ENCODE measurements around the gene TCEAL9.

DNA sequence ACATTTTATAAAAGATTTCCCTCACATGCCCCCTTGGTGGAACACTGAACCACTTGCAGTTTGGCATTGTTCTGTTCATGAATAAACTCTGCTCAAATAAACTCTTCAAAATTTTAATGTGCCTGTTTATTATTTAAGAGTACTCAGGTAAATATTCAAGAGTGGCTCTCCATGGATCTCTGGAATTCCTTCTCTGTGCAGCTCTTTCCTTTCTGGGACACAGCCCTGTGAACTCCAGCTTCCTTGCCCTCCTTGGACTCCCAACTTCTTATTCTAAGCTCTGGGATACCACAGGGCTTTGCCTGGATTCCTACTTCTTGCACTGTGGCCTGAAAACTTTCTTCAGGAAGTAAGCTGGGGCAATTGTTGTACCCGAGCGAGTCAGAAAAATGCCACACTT is 28.4 kb downstream of the TCEAL9 start:
- TF ChIP-seq CTCF (IDR thresholded peaks at IDR 0.05; ENCODE audit: control extremely low read depth in 1 of 3, insufficient read depth in 1 of 3, low read depth in 1 of 3, low read length in 3 of 3): no peak
- no peak for TF ChIP-seq JUN (IDR thresholded peaks at IDR 0.05; ENCODE audit: low read depth, low read length)
- TF ChIP-seq EP300 (IDR thresholded peaks at IDR 0.05; ENCODE audit: borderline replicate concordance in 1 of 2, low read depth in 2 of 2, low read length in 2 of 2): no peak
- no peak for TF ChIP-seq CREB1 (IDR thresholded peaks at IDR 0.05)
- no peak for TF ChIP-seq CEBPB (IDR thresholded peaks at IDR 0.05; ENCODE audit: low read depth, low read length)
- no peak for TF ChIP-seq EZH2 (IDR thresholded peaks at IDR 0.05; ENCODE audit: low read depth, low read length, severe bottlenecking)
- no peak for TF ChIP-seq HDAC2 (IDR thresholded peaks at IDR 0.05; ENCODE audit: borderline replicate concordance in 1 of 2, low read depth in 2 of 2, low read length in 2 of 2)
- TF ChIP-seq POLR2A (IDR thresholded peaks at IDR 0.05; ENCODE audit: control extremely low read depth in 1 of 2, low read depth in 2 of 2, low read length in 2 of 2): no peak
- TF ChIP-seq CHD2 (IDR thresholded peaks at IDR 0.05; ENCODE audit: low read length): no peak
- no peak for TF ChIP-seq BRCA1 (IDR thresholded peaks at IDR 0.05; ENCODE audit: low read depth, low read length)
- no peak for TF ChIP-seq ZNF274 (IDR thresholded peaks at IDR 0.05; ENCODE audit: borderline replicate concordance, extremely low read depth, low read length)
- TF ChIP-seq BCL11A (IDR thresholded peaks at IDR 0.05; ENCODE audit: low read depth in 2 of 2, low read length in 2 of 2): no peak
- no peak for TF ChIP-seq POLR2AphosphoS5 (IDR thresholded peaks at IDR 0.05; ENCODE audit: low read depth, low read length)
